Mesendoderm (in vitro differentiated cells): ENCODE data around the gene LRRC72.
"Not testable (repeated sequence)": the region's sequence is repeated elsewhere in the genome, so short reads cannot be mapped to it uniquely, and the experiment has no call there.

ENCODE experiments used
- DNase-seq: peaks from one replicate; pipeline ENCODE4 v3.0.0; 2013
- H2AK5ac ChIP-seq: 2 replicates; pipeline ENCODE4 v1.6.1; 2013; ENCODE audit warnings: low read length, inconsistent platforms
- H2BK120ac ChIP-seq: 2 replicates; pipeline ENCODE4 v1.6.1; 2013; ENCODE audit warnings: low read depth, mild to moderate bottlenecking, low read length, moderate library complexity, mixed read lengths
- H2BK15ac ChIP-seq: replicated peaks from 2 replicates; pipeline ENCODE4 v1.6.1; 2013; ENCODE audit warnings: low read depth, mild to moderate bottlenecking, moderate library complexity
- H2BK5ac ChIP-seq: 2 replicates; pipeline ENCODE4 v1.6.1; 2013; ENCODE audit warnings: low read length, inconsistent platforms
- H3K18ac ChIP-seq: 2 replicates; pipeline ENCODE4 v1.6.1; 2013; ENCODE audit warnings: mild to moderate bottlenecking, low read length, mixed read lengths
- H3K23ac ChIP-seq: one replicate; pipeline ENCODE4 v1.6.1; 2013; ENCODE audit warnings: low read length
- H3K27ac ChIP-seq: 2 replicates; pipeline ENCODE4 v1.5.1; 2013; ENCODE audit warnings: low read depth, mild to moderate bottlenecking, inconsistent platforms, low read length, moderate library complexity
- H3K27me3 ChIP-seq: 2 replicates; pipeline ENCODE4 v1.6.1; 2013; ENCODE audit warnings: low read length, control low read depth, mild to moderate bottlenecking, inconsistent platforms; ENCODE audit not compliant: insufficient read depth, poor library complexity
- H3K36me3 ChIP-seq: 2 replicates; pipeline ENCODE4 v1.6.1; 2013; ENCODE audit warnings: low read length, inconsistent platforms; ENCODE audit not compliant: control insufficient read depth, insufficient read depth
- H3K4ac ChIP-seq: one replicate; pipeline ENCODE4 v1.6.1; 2013; ENCODE audit warnings: low read depth, mild to moderate bottlenecking, low read length, moderate library complexity
- H3K4me1 ChIP-seq: 2 replicates; pipeline ENCODE4 v1.6.1; 2013; ENCODE audit warnings: low read depth, low read length, inconsistent platforms; ENCODE audit not compliant: control insufficient read depth
- H3K4me2 ChIP-seq: 2 replicates; pipeline ENCODE4 v1.6.1; 2013; ENCODE audit warnings: low read length
- H3K4me3 ChIP-seq: 2 replicates; pipeline ENCODE4 v1.5.1; 2013; ENCODE audit warnings: mild to moderate bottlenecking, low read length
- H3K56ac ChIP-seq: one replicate; pipeline ENCODE4 v1.6.1; 2013; ENCODE audit warnings: low read length
- H3K79me1 ChIP-seq: 2 replicates; pipeline ENCODE4 v1.6.1; 2013; ENCODE audit warnings: low read length, inconsistent platforms
- H3K79me2 ChIP-seq: 2 replicates; pipeline ENCODE4 v1.6.1; 2013; ENCODE audit warnings: mild to moderate bottlenecking, low read length; ENCODE audit not compliant: control insufficient read depth, insufficient read depth
- H3K9ac ChIP-seq: 2 replicates; pipeline ENCODE4 v1.6.1; 2013; ENCODE audit warnings: low read length, inconsistent platforms
- H4K5ac ChIP-seq: one replicate; pipeline ENCODE4 v1.6.1; 2013; ENCODE audit warnings: low read length
- H4K8ac ChIP-seq: one replicate; pipeline ENCODE4 v1.6.1; 2013; ENCODE audit warnings: low read depth, mild to moderate bottlenecking, control low read depth, low read length, moderate library complexity
- WGBS: extraction: QIAGEN DNeasy Blood & Tissue Kit; methylation state at CpG from one replicate; pipeline ENCODE4 v1.1.7; 2013; ENCODE audit warnings: low lambda C conversion rate, missing lambda C conversion rate; ENCODE audit not compliant: insufficient coverage; ENCODE audit errors: extremely low coverage; 5-methylcytosine and 5-hydroxymethylcytosine counted together

LRRC72 gene

GRCh38 chr7:16514729-16515128, 11.9 kb upstream of the LRRC72 start:
- no peaks in the 10 kb centered on the region for H3K79me1 ChIP-seq
- no peak overlapping the region for H2BK15ac ChIP-seq
- H2AK5ac ChIP-seq, result no peak overlapping the region
- H4K5ac ChIP-seq, result no peak overlapping the region
- no peak overlapping the region for H3K56ac ChIP-seq
- no peak overlapping the region for H3K4ac ChIP-seq
- DNase-seq, result no peak
- no peak overlapping the region for H2BK5ac ChIP-seq
- no peaks in the 10 kb centered on the region for H3K27me3 ChIP-seq
- H3K4me3 ChIP-seq, result no peak overlapping the region
- H3K79me2 ChIP-seq, result no peaks in the 10 kb centered on the region
- no peak overlapping the region for H3K4me2 ChIP-seq
- no peak overlapping the region for H2BK120ac ChIP-seq
- no peak overlapping the region for H4K8ac ChIP-seq
- no peak overlapping the region for H3K23ac ChIP-seq
- H3K18ac ChIP-seq, result no peak overlapping the region
- H3K4me1 ChIP-seq, result peaks cover 11% of the 10 kb centered on the region
- no peak overlapping the region for H3K27ac ChIP-seq
- no peaks in the 10 kb centered on the region for H3K36me3 ChIP-seq
- no peak overlapping the region for H3K9ac ChIP-seq

DNA sequence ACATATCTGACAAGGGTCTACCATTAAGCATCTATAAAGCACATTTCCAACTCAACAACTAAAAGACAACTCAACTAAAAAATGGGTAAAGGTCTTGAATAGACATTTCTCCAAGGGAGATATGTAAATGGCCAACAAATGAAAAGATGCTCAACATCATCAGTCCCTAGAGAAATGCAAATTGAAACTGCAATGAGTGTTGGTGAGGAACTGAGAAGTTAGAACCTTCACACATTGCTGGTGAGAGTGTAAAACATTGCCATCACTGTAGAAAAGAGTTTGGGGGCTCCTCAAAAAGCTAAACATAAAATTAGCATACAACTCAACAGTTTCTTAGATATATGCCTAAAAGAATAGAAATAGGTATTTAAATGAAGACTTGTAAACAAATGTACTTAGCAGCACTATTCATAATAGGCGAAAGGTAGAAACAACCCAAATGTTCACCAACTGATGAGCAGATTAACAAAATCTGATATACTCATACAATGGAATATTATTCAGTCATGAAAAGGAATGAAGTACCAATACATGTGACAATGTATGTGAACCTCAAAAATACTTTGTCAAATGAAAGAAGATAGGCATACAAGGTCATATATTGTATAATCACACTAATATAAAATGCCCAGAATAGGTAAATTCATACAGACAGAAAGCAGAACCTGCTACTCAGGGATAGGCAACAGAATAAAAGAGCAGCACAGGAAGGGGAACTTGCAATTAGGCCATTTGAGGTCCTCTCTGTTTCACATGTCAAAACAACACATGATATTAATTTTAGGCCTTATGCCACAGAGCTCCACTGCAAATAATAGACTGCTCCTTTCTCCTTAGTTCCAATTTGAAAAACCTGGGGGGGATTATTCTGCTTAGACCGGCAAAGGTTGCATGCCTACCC, 10.6 kb upstream of the LRRC72 start:
- Histone ChIP-seq H3K27me3 (no peaks in the 10 kb centered on the region), H3K36me3 (no peaks in the 10 kb centered on the region), H3K4me1 (peaks cover 11% of the 10 kb centered on the region), H3K9ac (no peak overlapping the region), H3K79me2 (no peaks in the 10 kb centered on the region), H4K8ac (no peak overlapping the region), H3K4me2 (no peak overlapping the region), H3K27ac (no peak overlapping the region), H3K4me3 (no peak overlapping the region), H2BK15ac (no peak overlapping the region), H3K4ac (no peak overlapping the region), H4K5ac (no peak overlapping the region), H3K23ac (no peak overlapping the region), H2AK5ac (no peak overlapping the region), H3K79me1 (no peaks in the 10 kb centered on the region), H2BK120ac (no peak overlapping the region), H3K18ac (no peak overlapping the region), H2BK5ac (no peak overlapping the region), H3K56ac (no peak overlapping the region)
- no peak for DNase-seq
- WGBS, result no CpG with 5 or more reads among the region's 2 CpGs

GRCh38 chr7:16519985-16520384, 6.6 kb upstream of the LRRC72 start:
- not testable (repeated sequence) for H3K36me3 ChIP-seq, DNase-seq, H4K5ac ChIP-seq, H3K56ac ChIP-seq, H2BK120ac ChIP-seq, H3K79me2 ChIP-seq, H3K4ac ChIP-seq, H3K18ac ChIP-seq, H3K23ac ChIP-seq, H2BK5ac ChIP-seq, H3K4me3 ChIP-seq, H2BK15ac ChIP-seq, H3K4me2 ChIP-seq, H3K27me3 ChIP-seq, H2AK5ac ChIP-seq, H3K79me1 ChIP-seq, H3K4me1 ChIP-seq, H3K9ac ChIP-seq, H4K8ac ChIP-seq, H3K27ac ChIP-seq
- WGBS, result no CpG with 5 or more reads among the region's 2 CpGs

- H3K4me2 ChIP-seq, result no peak overlapping the region
- no CpG with 5 or more reads among the region's 1 CpG for WGBS
Measured at GRCh38 chr7:16524332-16524731, 2.3 kb upstream of the LRRC72 start.

DNA sequence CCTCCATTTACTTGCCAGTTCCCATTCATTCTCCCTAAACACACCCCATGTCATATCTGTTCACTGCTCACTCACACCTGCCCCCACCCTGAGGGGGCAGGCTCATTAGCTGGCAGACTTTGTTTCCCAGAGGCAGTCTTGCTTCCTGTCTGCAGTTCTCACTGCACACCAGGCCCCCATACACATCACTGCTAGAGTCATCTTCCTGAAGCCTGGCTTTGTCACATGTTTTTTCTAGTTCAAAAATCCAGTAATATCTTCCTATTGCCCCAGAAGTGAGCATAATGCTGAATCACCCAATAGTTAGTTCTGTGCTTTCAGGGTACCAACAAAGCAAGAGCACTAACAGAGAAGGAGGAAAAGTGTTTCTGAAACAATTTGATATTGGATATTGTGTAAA, 1.9 kb downstream of the LRRC72 start:
- Histone ChIP-seq H3K79me2 (no peaks in the 10 kb centered on the region), H3K36me3 (no peaks in the 10 kb centered on the region), H2BK5ac (no peak overlapping the region), H3K56ac (no peak overlapping the region), H3K79me1 (no peaks in the 10 kb centered on the region), H3K4me1 (no peaks in the 10 kb centered on the region), H4K8ac (no peak overlapping the region), H2BK15ac (no peak overlapping the region), H3K23ac (no peak overlapping the region), H2BK120ac (no peak overlapping the region), H3K4ac (no peak overlapping the region), H3K18ac (no peak overlapping the region), H3K4me3 (no peak overlapping the region), H4K5ac (no peak overlapping the region), H3K9ac (no peak overlapping the region), H2AK5ac (no peak overlapping the region), H3K27me3 (no peaks in the 10 kb centered on the region), H3K4me2 (no peak overlapping the region), H3K27ac (no peak overlapping the region)
- no peak for DNase-seq

More at GRCh38 chr7:16524332-16524731, 2.3 kb upstream of the LRRC72 start:
- H2AK5ac ChIP-seq, result no peak overlapping the region
- H2BK5ac ChIP-seq, result no peak overlapping the region
- no peak overlapping the region for H3K4me3 ChIP-seq
- no peak overlapping the region for H2BK15ac ChIP-seq
- H2BK120ac ChIP-seq, result no peak overlapping the region
- H3K4me1 ChIP-seq, result no peaks in the 10 kb centered on the region
- H3K23ac ChIP-seq, result no peak overlapping the region
- no peak overlapping the region for H4K5ac ChIP-seq
- DNase-seq, result no peak
- no peak overlapping the region for H3K4ac ChIP-seq
- no peak overlapping the region for H3K56ac ChIP-seq
- H3K27me3 ChIP-seq, result no peaks in the 10 kb centered on the region
- H3K36me3 ChIP-seq, result no peaks in the 10 kb centered on the region
- no peak overlapping the region for H3K18ac ChIP-seq
- H3K9ac ChIP-seq, result no peak overlapping the region
- no peaks in the 10 kb centered on the region for H3K79me2 ChIP-seq
- no peak overlapping the region for H3K27ac ChIP-seq
- H4K8ac ChIP-seq, result no peak overlapping the region
- H3K79me1 ChIP-seq, result no peaks in the 10 kb centered on the region

- Histone ChIP-seq H3K79me1 (no peaks in the 10 kb centered on the region), H3K56ac (no peak overlapping the region), H3K4me3 (no peak overlapping the region), H3K27ac (no peak overlapping the region), H4K8ac (no peak overlapping the region), H3K4ac (no peak overlapping the region), H3K23ac (no peak overlapping the region), H3K27me3 (no peaks in the 10 kb centered on the region), H2BK5ac (no peak overlapping the region), H4K5ac (no peak overlapping the region), H2BK120ac (no peak overlapping the region), H2BK15ac (no peak overlapping the region), H3K4me2 (no peak overlapping the region), H3K4me1 (no peaks in the 10 kb centered on the region), H3K9ac (no peak overlapping the region), H3K79me2 (no peaks in the 10 kb centered on the region), H3K36me3 (no peaks in the 10 kb centered on the region), H3K18ac (no peak overlapping the region), H2AK5ac (no peak overlapping the region)
- DNase-seq, result no peak
- WGBS, result no CpG with 5 or more reads among the region's 1 CpG
Measured at GRCh38 chr7:16529697-16530096, 3.1 kb downstream of the LRRC72 start.
